Keratinocyte (primary cell): ENCODE results near the gene ANAPC10. TPM values are rescaled to one million over a fixed set of nuclear protein-coding genes. Genes with fewer than 3 reads are reported as not detected.
"Not testable (repeated sequence)": the region's sequence is repeated elsewhere in the genome, so short reads cannot be mapped to it uniquely, and the experiment has no call there.

Source experiments
- DNase-seq: peaks from one replicate; pipeline ENCODE4 v3.0.0-alpha.2; 2011; ENCODE audit warnings: low read depth, missing footprints, low spot score
- FAIRE-seq: peaks from 2 replicates; lab custom pipeline; 2011; peaks lifted over from hg19 to GRCh38; lab: Jason Lieb, UNC
- H2AFZ ChIP-seq: 2 replicates; pipeline ENCODE4 v1.6.0; 2012; ENCODE audit warnings: low read length, control low read depth, inconsistent platforms; ENCODE audit not compliant: control insufficient read depth
- H3K27ac ChIP-seq: 2 replicates; pipeline ENCODE4 v1.5.1; 2011; ENCODE audit warnings: low read length; ENCODE audit not compliant: control insufficient read depth, insufficient read depth
- H3K27me3 ChIP-seq: 3 replicates; pipeline ENCODE4 v1.6.0; 2011; ENCODE audit warnings: low read length; ENCODE audit not compliant: control insufficient read depth, insufficient read depth; ENCODE audit errors: extremely low read depth
- H3K36me3 ChIP-seq, 2 experiments: 2 replicates in 1 of 2; 3 replicates in 1 of 2; pipeline ENCODE4 v1.5.1; 2011; ENCODE audit warnings: low read length in 2 of 2, mild to moderate bottlenecking in 1 of 2; ENCODE audit not compliant: control insufficient read depth in 2 of 2, insufficient read depth in 2 of 2; ENCODE audit errors: extremely low read depth in 1 of 2
- H3K4me1 ChIP-seq: 3 replicates; pipeline ENCODE4 v1.5.1; 2011; ENCODE audit warnings: low read length; ENCODE audit not compliant: control insufficient read depth, insufficient read depth; ENCODE audit errors: extremely low read depth
- H3K4me2 ChIP-seq: 3 replicates; pipeline ENCODE4 v1.6.0; 2011; ENCODE audit warnings: low read depth, low read length; ENCODE audit not compliant: control insufficient read depth, insufficient read depth; ENCODE audit errors: extremely low read depth
- H3K4me3 ChIP-seq, 3 experiments: fragments of 200-600 bp in 1 of 3; sonication (generic) in 1 of 3; 2 replicates in 2 of 3; 3 replicates in 1 of 3; pipeline ENCODE4 v1.5.1; 2011 to 2016; ENCODE audit warnings: low read length in 3 of 3, mild to moderate bottlenecking in 3 of 3, control low read depth in 2 of 3, inconsistent platforms in 1 of 3, low read depth in 1 of 3, mixed read lengths in 1 of 3, mixed run types in 1 of 3, moderate library complexity in 1 of 3; ENCODE audit not compliant: control insufficient read depth in 2 of 3, insufficient read depth in 2 of 3; ENCODE audit errors: extremely low read depth in 1 of 3
- H3K79me2 ChIP-seq: 2 replicates; pipeline ENCODE4 v1.6.0; 2012; ENCODE audit warnings: low read length; ENCODE audit not compliant: control insufficient read depth, insufficient read depth
- H3K9ac ChIP-seq: 3 replicates; pipeline ENCODE4 v1.6.0; 2011; ENCODE audit warnings: low read length; ENCODE audit not compliant: control insufficient read depth, insufficient read depth; ENCODE audit errors: extremely low read depth
- H3K9me1 ChIP-seq: 3 replicates; pipeline ENCODE4 v1.6.0; 2011; ENCODE audit warnings: low read length; ENCODE audit not compliant: control insufficient read depth, insufficient read depth; ENCODE audit errors: extremely low read depth
- H3K9me3 ChIP-seq: 2 replicates; pipeline ENCODE4 v1.5.1; 2012; ENCODE audit warnings: low read depth, low read length; ENCODE audit not compliant: control insufficient read depth
- H4K20me1 ChIP-seq: 3 replicates; pipeline ENCODE4 v1.6.0; 2011; ENCODE audit warnings: low read length; ENCODE audit not compliant: control insufficient read depth, insufficient read depth; ENCODE audit errors: extremely low read depth
- EZH2 ChIP-seq: IDR thresholded peaks from one replicate; pipeline ENCODE4 v1.6.1; 2012; ENCODE audit warnings: inconsistent platforms, mild to moderate bottlenecking, low read length, moderate library complexity
- dilution Hi-C: fragments of 300-500 bp; cut with MboI; formaldehyde crosslinking; loops from one replicate; pipeline ENCODE4 v1.7.0; 2020; ENCODE audit warnings: low sequenced_read_pairs; ENCODE audit not compliant: extremely low pct_ligation_motif_present
- polyA plus RNA-seq, 5 experiments: library from polyadenylated mRNA; depleted of rRNA in 3 of 5; stranded (reverse) in 3 of 5; stranded (forward) in 1 of 5; unstranded in 1 of 5; fragments of >200 nt; gene quantifications; 1 replicate in 1 of 5; 2 replicates in 3 of 5; 3 replicates in 1 of 5; pipeline versions ENCODE4 v1.2.1 to v1.2.3, GENCODE V29; 2011 to 2012; ENCODE audit warnings: missing spikeins in 2 of 5, low read depth in 1 of 5, low replicate concordance in 1 of 5
- TF ChIP-seq, protein P1 (sequence below), 3 experiments: IDR thresholded peaks in 1 of 3; conservative IDR thresholded peaks in 1 of 3; optimal IDR thresholded peaks in 1 of 3; 2 replicates in 2 of 3; 3 replicates in 1 of 3; pipeline versions ENCODE3 to v1.5.1; 2011; ENCODE audit warnings: low read length in 3 of 3, mild to moderate bottlenecking in 3 of 3, moderate library complexity in 2 of 3, control low read depth in 1 of 3, inconsistent platforms in 1 of 3; ENCODE audit not compliant: insufficient read depth in 2 of 3; ENCODE audit errors: extremely low read depth in 1 of 3

Gene ANAPC10
- polyA plus RNA-seq, 1 donor (not counting 4 experiments of a cell fraction or from before 2014, with no cell fraction given), result 34.3 TPM

DNA sequence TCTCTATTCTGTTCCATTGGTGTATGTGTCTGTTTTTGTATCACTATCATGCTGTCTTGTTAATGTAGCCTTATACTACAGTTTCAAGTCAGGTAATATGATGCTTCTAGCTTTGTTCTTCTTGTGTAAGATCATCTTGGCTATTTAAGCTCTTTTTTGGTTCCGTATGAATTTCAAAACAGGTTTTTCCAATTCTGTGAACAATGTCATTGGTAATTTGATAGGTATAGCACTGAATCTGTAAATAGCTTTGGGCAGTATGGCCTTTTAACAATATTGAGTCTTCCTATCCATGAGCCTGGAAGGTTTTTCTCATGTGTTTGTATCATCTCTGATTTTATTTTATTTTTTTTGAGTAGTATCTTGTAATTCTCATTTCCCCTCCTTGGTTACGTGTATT, 94.3 kb downstream of the ANAPC10 start:
- no peak overlapping the region for H3K9ac ChIP-seq
- DNase-seq, result no peak
- no peaks in the 10 kb centered on the region for H3K79me2 ChIP-seq
- no peaks in the 10 kb centered on the region for H3K9me3 ChIP-seq
- H3K27me3 ChIP-seq, result no peaks in the 10 kb centered on the region
- H3K9me1 ChIP-seq, result no peaks in the 10 kb centered on the region
- H3K27ac ChIP-seq, result no peak overlapping the region
- dilution Hi-C loops, result no loop called here
- H4K20me1 ChIP-seq, result no peaks in the 10 kb centered on the region
- no peaks in the 10 kb centered on the region for H3K4me1 ChIP-seq
- H3K4me2 ChIP-seq, result no peak overlapping the region
- TF ChIP-seq, protein P1, sequence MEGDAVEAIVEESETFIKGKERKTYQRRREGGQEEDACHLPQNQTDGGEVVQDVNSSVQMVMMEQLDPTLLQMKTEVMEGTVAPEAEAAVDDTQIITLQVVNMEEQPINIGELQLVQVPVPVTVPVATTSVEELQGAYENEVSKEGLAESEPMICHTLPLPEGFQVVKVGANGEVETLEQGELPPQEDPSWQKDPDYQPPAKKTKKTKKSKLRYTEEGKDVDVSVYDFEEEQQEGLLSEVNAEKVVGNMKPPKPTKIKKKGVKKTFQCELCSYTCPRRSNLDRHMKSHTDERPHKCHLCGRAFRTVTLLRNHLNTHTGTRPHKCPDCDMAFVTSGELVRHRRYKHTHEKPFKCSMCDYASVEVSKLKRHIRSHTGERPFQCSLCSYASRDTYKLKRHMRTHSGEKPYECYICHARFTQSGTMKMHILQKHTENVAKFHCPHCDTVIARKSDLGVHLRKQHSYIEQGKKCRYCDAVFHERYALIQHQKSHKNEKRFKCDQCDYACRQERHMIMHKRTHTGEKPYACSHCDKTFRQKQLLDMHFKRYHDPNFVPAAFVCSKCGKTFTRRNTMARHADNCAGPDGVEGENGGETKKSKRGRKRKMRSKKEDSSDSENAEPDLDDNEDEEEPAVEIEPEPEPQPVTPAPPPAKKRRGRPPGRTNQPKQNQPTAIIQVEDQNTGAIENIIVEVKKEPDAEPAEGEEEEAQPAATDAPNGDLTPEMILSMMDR (optimal IDR thresholded peaks at IDR 0.05 in 1 of 3, IDR thresholded peaks at IDR 0.05 in 1 of 3, conservative IDR thresholded peaks at IDR 0.05 in 1 of 3; ENCODE audit: extremely low read depth in 1 of 3, insufficient read depth in 2 of 3, low read length in 3 of 3), result no peak
- TF ChIP-seq EZH2, result no peak
- no peak overlapping the region for H2AFZ ChIP-seq
- H3K4me3 ChIP-seq, result no peak overlapping the region
- FAIRE-seq, result no peak
- no peaks in the 10 kb centered on the region for H3K36me3 ChIP-seq

DNA sequence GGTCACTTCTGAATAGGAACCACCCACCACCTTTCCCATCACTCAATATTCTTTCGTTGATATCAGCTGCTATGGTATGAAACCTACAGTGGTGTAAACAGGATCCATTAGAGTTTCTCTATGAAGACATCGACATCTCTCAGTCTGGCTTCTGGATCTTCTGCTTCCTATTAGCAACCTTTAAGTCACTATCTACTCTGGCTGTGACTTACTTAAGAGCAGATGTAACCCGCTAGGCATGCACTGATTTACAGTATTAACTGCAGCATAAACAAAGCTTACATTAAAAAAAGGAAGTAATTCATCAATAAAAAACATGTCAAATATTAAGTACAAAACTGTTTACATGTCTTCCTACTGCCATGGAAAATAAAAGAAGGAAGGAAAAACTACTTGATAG, 96.4 kb downstream of the ANAPC10 start:
- H3K9me3 ChIP-seq, result no peaks in the 10 kb centered on the region
- H3K79me2 ChIP-seq, result no peaks in the 10 kb centered on the region
- FAIRE-seq (no peak), DNase-seq (no peak)
- H3K4me1 ChIP-seq, result no peaks in the 10 kb centered on the region
- dilution Hi-C loops, result no loop called here
- H3K4me3 ChIP-seq, result no peak overlapping the region
- H2AFZ ChIP-seq, result no peak overlapping the region
- H3K4me2 ChIP-seq, result no peak overlapping the region
- H4K20me1 ChIP-seq, result no peaks in the 10 kb centered on the region
- H3K9ac ChIP-seq, result no peak overlapping the region
- H3K27ac ChIP-seq, result no peak overlapping the region
- H3K36me3 ChIP-seq, result no peaks in the 10 kb centered on the region
- TF ChIP-seq, protein P1 (optimal IDR thresholded peaks at IDR 0.05 in 1 of 3, IDR thresholded peaks at IDR 0.05 in 1 of 3, conservative IDR thresholded peaks at IDR 0.05 in 1 of 3; ENCODE audit: extremely low read depth in 1 of 3, insufficient read depth in 2 of 3, low read length in 3 of 3), result no peak
- TF ChIP-seq EZH2, result no peak
- no peaks in the 10 kb centered on the region for H3K27me3 ChIP-seq
- H3K9me1 ChIP-seq, result no peaks in the 10 kb centered on the region

DNA sequence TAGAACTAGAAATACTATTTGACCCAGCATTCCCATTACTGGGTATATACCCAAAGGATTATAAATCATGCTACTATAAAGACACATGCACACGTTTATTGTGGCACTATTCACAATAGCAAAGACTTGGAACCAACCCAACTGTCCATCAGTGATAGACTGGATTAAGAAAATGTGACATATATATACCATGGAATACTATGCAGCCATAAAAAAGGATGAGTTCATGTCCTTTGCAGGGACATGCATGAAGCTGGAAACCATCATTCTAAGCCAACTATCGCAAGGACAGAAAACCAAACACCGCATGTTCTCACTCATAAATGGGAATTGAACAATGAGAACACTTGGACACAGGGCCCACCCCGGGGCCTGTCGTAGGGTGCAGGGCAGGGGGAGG, 97.3 kb downstream of the ANAPC10 start:
- H3K4me1 ChIP-seq, H3K79me2 ChIP-seq, H3K4me2 ChIP-seq, H3K9me3 ChIP-seq, H4K20me1 ChIP-seq, H3K27ac ChIP-seq, H3K9ac ChIP-seq, dilution Hi-C loops, H3K4me3 ChIP-seq, H3K27me3 ChIP-seq, FAIRE-seq, H3K9me1 ChIP-seq, H2AFZ ChIP-seq, H3K36me3 ChIP-seq, DNase-seq: not testable (repeated sequence)
